Choroid plexus epithelial cell (primary cell): ENCODE results near the gene TIAL1.

Source experiments
- DNase-seq: peaks from one replicate; pipeline ENCODE4 v3.0.0-alpha.2; 2010; ENCODE audit warnings: low read depth
- H3K4me3 ChIP-seq: 2 replicates; pipeline ENCODE4 v1.5.1; 2011; ENCODE audit warnings: low read depth, mild to moderate bottlenecking, control low read depth, low read length, moderate library complexity
- CTCF ChIP-seq: conservative IDR thresholded peaks from 2 replicates; pipeline ENCODE4 v1.5.1; 2011; ENCODE audit warnings: low read depth, mild to moderate bottlenecking, control low read depth, inconsistent platforms, low read length, moderate library complexity

TIAL1 gene

GRCh38 chr10:119640384-119640783 is 43.6 kb upstream of the TIAL1 start:
- no peak for DNase-seq
- TF ChIP-seq CTCF, result no peak
- H3K4me3 ChIP-seq, result no peak overlapping the region

GRCh38 chr10:119638982-119639381 is 42.2 kb upstream of the TIAL1 start:
- DNase-seq, result no peak
- no peak overlapping the region for H3K4me3 ChIP-seq
- TF ChIP-seq CTCF, result no peak

GRCh38 chr10:119637631-119638030 is 40.9 kb upstream of the TIAL1 start:
- H3K4me3 ChIP-seq, result no peak overlapping the region
- DNase-seq, result no peak
- no peak for TF ChIP-seq CTCF

- TF ChIP-seq CTCF, result no peak
- no peak for DNase-seq
- H3K4me3 ChIP-seq, result no peak overlapping the region
Measured at GRCh38 chr10:119634219-119634544, 37.4 kb upstream of the TIAL1 start.

- DNase-seq, result no peak
- TF ChIP-seq CTCF, result no peak
- H3K4me3 ChIP-seq, result no peak overlapping the region
Measured at GRCh38 chr10:119633538-119634218, 36.9 kb upstream of the TIAL1 start.

GRCh38 chr10:119630300-119630699 is 33.5 kb upstream of the TIAL1 start:
- H3K4me3 ChIP-seq, result no peak overlapping the region
- TF ChIP-seq CTCF, result no peak
- DNase-seq, result no peak

GRCh38 chr10:119625570-119626280 is 29.0 kb upstream of the TIAL1 start:
- H3K4me3 ChIP-seq, result no peak overlapping the region
- DNase-seq, result no peak
- TF ChIP-seq CTCF, result no peak
